Heart right ventricle (tissue), 16 donors: ENCODE measurements around the gene FBN1. TPM values are rescaled to one million over a fixed set of nuclear protein-coding genes. Genes with fewer than 3 reads are reported as not detected.

ENCODE experiments used
- ATAC-seq, 8 donors: fragments of 200-7000 bp; cut with Tn5 transposase; one replicate each; pipeline ENCODE4 v1.9.1; 2020; ENCODE audit warnings: mild to moderate bottlenecking in 8 of 8, moderate library complexity in 8 of 8, moderate number of reproducible peaks in 1 of 8
- DNase-seq, 2 donors: peaks; one replicate each; pipeline ENCODE4 v3.0.0-alpha.2; 2020
- H3K27ac ChIP-seq, 10 donors: fragments of 200-600 bp; sonication (generic) in 2 of 10; one replicate each; pipeline versions ENCODE4 v1.5.0 to v1.8.0; 2020 to 2022; ENCODE audit warnings: mild to moderate bottlenecking in 3 of 10
- H3K27me3 ChIP-seq, 7 donors: fragments of 200-600 bp; one replicate each; pipeline ENCODE4 v1.8.0; 2021 to 2022; ENCODE audit warnings: mild to moderate bottlenecking in 2 of 7
- H3K36me3 ChIP-seq, 9 donors: fragments of 200-600 bp; sonication (generic) in 1 of 9; one replicate each; pipeline versions ENCODE4 v1.5.0 to v1.8.0; 2020 to 2022; ENCODE audit warnings: mild to moderate bottlenecking in 2 of 9
- H3K4me1 ChIP-seq, 9 donors: fragments of 200-600 bp; sonication (generic) in 1 of 9; one replicate each; pipeline versions ENCODE4 v1.5.0 to v1.8.0; 2020 to 2022; ENCODE audit warnings: mild to moderate bottlenecking in 4 of 9
- H3K4me3 ChIP-seq, 10 donors: fragments of 200-600 bp; sonication (generic) in 2 of 10; one replicate each; pipeline versions ENCODE4 v1.5.0 to v1.8.0; 2020 to 2022; ENCODE audit warnings: mild to moderate bottlenecking in 7 of 10, moderate library complexity in 2 of 10
- H3K9me3 ChIP-seq, 11 donors: fragments of 200-600 bp in 10 of 11; sonication (generic) in 2 of 11; one replicate each; pipeline versions ENCODE4 v1.5.0 to v1.8.0; 2013 to 2022; ENCODE audit warnings: mild to moderate bottlenecking in 2 of 11, control low read depth in 1 of 11, moderate library complexity in 1 of 11
- WGBS, 2 donors: extraction: QIAGEN DNeasy Blood & Tissue Kit; methylation state at CpG; one replicate each; pipeline ENCODE4 v1.1.7; 2013; ENCODE audit warnings: inconsistent platforms in 1 of 2; 5-methylcytosine and 5-hydroxymethylcytosine counted together
- intact Hi-C, 10 donors: fragments of 100-400 bp; cut with DNase I; formaldehyde crosslinking; loops; one replicate each; pipeline versions ENCODE4 v1.11.1 to v1.14.2; 2022
- polyA plus RNA-seq, 2 donors: library from polyadenylated mRNA; stranded (reverse); fragments of 200-250 nt; gene quantifications; one replicate each; pipeline ENCODE4 v1.2.3, GENCODE V29; 2013
- total RNA-seq, 10 donors: library from RNA; stranded (reverse); fragmentation: NEBNext Ultra II Directional in 3 of 10; extraction: Animal tissue kit (Norgen Biotek cat#: 25700) in 3 of 10; gene quantifications; one replicate each; pipeline versions ENCODE4 v1.2.1 to v1.2.4, GENCODE V29; 2021 to 2023
- TF ChIP-seq, protein P1 (sequence below), 9 donors: fragments of 200-600 bp; sonication (generic) in 2 of 9; IDR thresholded peaks; one replicate each; pipeline versions ENCODE4 v1.5.0 to v1.8.0; 2021 to 2022; ENCODE audit warnings: antibody characterized with exemption in 9 of 9, mild to moderate bottlenecking in 5 of 9, moderate library complexity in 1 of 9
- donor health status: Arrhythmogenic right ventricular cardiomyopathy.
- donor health status: ischemic (EF 13 %, LVEDD 7.1; RV severe dilation, severe dysfunction).
- donor health status: healthy with polysubstance abuse.
- donor health status: DM: no; HTN: yes; CAD: no.
- donor health status: DM: no; HTN: no; CAD: no.
- donor health status: ischemic (EF 25% LVEDD 6.9; RV normal size, moderate dysfunction).
- donor health status: ischemic (EF 25% LVEDD 5.7; RV mildly dilated, moderate dysfunction).
- donor health status: healthy.
- donor health status: DM: yes; HTN: yes; CAD: no.
- donor health status: Ischemic cardiomyopathy.
- donor health status: ischemic (EF 35%, LVEDD 5.7; RV mildly dilated, moderate dysfunction).
- donor health status: nonischemic (EF 11% LVEDD 7.7; RV severe dilation, severe dysfunction).
- donor health status: DM: yes; HTN: yes; CAD: no.
- donor health status: PGD.
- donor health status: ischemic (EF 29% LVEDD 5.4; RV normal size, mild dysfunction).
- donor health status: nonischemic (EF 23%, LVEDD 6.1; RV moderate dilation, normal function).

FBN1 gene
- total and polyA plus RNA-seq, 12 donors: 7.0 to 116 (median 31.1) TPM

- no peak for ATAC-seq
- no peaks in the 10 kb centered on the region for H3K27me3 ChIP-seq
- intact Hi-C loops: loop anchor here in 1 of 10 donors (10.0 kb wide), 1 partner anchor 171 kb away; the partner anchor contains the start of gene FBN1
- no peak for DNase-seq
- TF ChIP-seq, protein P1, sequence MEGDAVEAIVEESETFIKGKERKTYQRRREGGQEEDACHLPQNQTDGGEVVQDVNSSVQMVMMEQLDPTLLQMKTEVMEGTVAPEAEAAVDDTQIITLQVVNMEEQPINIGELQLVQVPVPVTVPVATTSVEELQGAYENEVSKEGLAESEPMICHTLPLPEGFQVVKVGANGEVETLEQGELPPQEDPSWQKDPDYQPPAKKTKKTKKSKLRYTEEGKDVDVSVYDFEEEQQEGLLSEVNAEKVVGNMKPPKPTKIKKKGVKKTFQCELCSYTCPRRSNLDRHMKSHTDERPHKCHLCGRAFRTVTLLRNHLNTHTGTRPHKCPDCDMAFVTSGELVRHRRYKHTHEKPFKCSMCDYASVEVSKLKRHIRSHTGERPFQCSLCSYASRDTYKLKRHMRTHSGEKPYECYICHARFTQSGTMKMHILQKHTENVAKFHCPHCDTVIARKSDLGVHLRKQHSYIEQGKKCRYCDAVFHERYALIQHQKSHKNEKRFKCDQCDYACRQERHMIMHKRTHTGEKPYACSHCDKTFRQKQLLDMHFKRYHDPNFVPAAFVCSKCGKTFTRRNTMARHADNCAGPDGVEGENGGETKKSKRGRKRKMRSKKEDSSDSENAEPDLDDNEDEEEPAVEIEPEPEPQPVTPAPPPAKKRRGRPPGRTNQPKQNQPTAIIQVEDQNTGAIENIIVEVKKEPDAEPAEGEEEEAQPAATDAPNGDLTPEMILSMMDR (IDR thresholded peaks at IDR 0.05): no peak
- H3K27ac ChIP-seq: no peak overlapping the region
- H3K36me3 ChIP-seq: peaks cover 0 to 82% (median 25%) of the 10 kb centered on the region in 9 donors
- no peaks in the 10 kb centered on the region for H3K9me3 ChIP-seq
- H3K4me3 ChIP-seq: no peak overlapping the region
- 85 to 99% methylated on average over 2 of the region's 2 CpGs for WGBS, 2 donors
- H3K4me1 ChIP-seq: peaks cover 0 to 16% (median 0%) of the 10 kb centered on the region in 9 donors
Observed at GRCh38 chr15:48473667-48474066, 171.8 kb downstream of the FBN1 start.

DNA sequence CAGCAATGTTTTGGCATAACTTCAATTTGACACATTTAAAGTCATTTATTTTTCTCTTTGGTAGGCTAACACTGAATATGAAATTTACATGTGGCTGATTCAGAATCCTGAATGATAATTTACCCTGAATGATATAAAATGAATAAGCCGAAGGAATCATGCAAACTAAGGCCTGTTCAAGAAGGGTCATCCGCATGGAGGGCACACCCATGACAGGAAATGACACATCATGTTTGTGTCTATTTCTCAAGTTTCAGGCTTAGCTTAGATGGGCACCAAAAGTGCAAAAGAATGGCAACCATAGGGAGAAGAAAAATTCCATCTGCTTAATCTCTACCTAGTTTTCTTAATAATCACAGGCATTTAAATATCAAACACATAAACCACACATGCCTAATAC is 172.8 kb downstream of the FBN1 start:
- TF ChIP-seq, protein P1 (IDR thresholded peaks at IDR 0.05): no peak
- DNase-seq (no peak), ATAC-seq (no peak)
- no peaks in the 10 kb centered on the region for H3K27me3 ChIP-seq
- no peak overlapping the region for H3K4me3 ChIP-seq
- no peaks in the 10 kb centered on the region for H3K9me3 ChIP-seq
- no peak overlapping the region for H3K27ac ChIP-seq
- intact Hi-C loops: loop anchor here in 1 of 10 donors (10.0 kb wide), 1 partner anchor 172 kb away; the partner anchor contains the start of gene FBN1
- H3K36me3 ChIP-seq: peaks cover 0 to 84% (median 34%) of the 10 kb centered on the region in 9 donors
- H3K4me1 ChIP-seq: peaks cover 0 to 9% (median 0%) of the 10 kb centered on the region in 9 donors
- WGBS, 2 donors: 76 to 81% methylated on average over 2 of the region's 2 CpGs

DNA sequence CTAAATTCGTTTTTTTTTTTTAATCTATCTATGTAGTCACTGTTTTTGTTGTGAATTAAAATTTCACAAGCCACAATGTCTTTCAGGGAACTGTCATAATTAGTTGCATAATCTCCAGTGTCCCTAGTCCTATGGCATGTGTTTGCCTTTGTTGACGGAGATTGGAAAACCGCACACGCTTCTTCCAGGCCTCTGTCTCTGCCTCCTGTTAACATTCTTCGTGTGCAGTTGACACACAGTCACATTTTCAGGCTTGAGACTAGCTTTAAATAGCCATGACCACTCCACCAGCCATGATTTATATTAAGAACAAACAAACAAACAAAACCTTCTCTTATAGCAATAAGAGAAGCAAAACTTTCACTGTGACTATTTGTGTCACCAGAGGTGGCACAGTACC is 174.4 kb downstream of the FBN1 start:
- peaks cover 0 to 9% (median 0%) of the 10 kb centered on the region in 9 donors for H3K4me1 ChIP-seq
- no peaks in the 10 kb centered on the region for H3K9me3 ChIP-seq
- no peak overlapping the region for H3K4me3 ChIP-seq
- no peaks in the 10 kb centered on the region for H3K27me3 ChIP-seq
- intact Hi-C loops: loop anchor here in 1 of 10 donors (10.0 kb wide), 1 partner anchor 174 kb away; the partner anchor contains the start of gene FBN1
- no peak for DNase-seq
- H3K27ac ChIP-seq: no peak overlapping the region
- WGBS, 2 donors: 74 to 79% methylated on average over 5 of the region's 5 CpGs
- peak in 1 of 8 donors; percentile 48 for ATAC-seq
- peaks cover 0 to 94% (median 38%) of the 10 kb centered on the region in 9 donors for H3K36me3 ChIP-seq
- TF ChIP-seq, protein P1 (IDR thresholded peaks at IDR 0.05): no peak

GRCh38 chr15:48470096-48470495 is 175.4 kb downstream of the FBN1 start:
- WGBS, 2 donors: 97% methylated on average over 4 of the region's 4 CpGs
- Histone ChIP-seq H3K4me3 (no peak overlapping the region), H3K4me1 (peaks cover 0 to 9% (median 0%) of the 10 kb centered on the region in 9 donors), H3K27ac (no peak overlapping the region), H3K9me3 (no peaks in the 10 kb centered on the region), H3K36me3 (peaks cover 0 to 96% (median 40%) of the 10 kb centered on the region in 9 donors), H3K27me3 (no peaks in the 10 kb centered on the region)
- DNase-seq: no peak
- TF ChIP-seq, protein P1 (IDR thresholded peaks at IDR 0.05): no peak
- intact Hi-C loops: loop anchor here in 1 of 10 donors (10.0 kb wide), 1 partner anchor 175 kb away; the partner anchor contains the start of gene FBN1
- no peak for ATAC-seq
